Frontal cortex (tissue), 4 donors: ENCODE measurements around the gene AACS. TPM values are rescaled to one million over a fixed set of nuclear protein-coding genes. Genes with fewer than 3 reads are reported as not detected.

Experiments used
- DNase-seq, 2 donors: peaks; one replicate each; pipeline ENCODE4 v3.0.0; 2012; ENCODE audit warnings: low spot score in 2 of 2
- FAIRE-seq: peaks from 2 replicates; lab custom pipeline; 2012; peaks lifted over from hg19 to GRCh38; lab: Jason Lieb, UNC
- total RNA-seq: library from RNA; depleted of rRNA; stranded (reverse); fragments of >200 nt; gene quantifications from one replicate; pipeline ENCODE4 v1.2.3, GENCODE V29; 2014
- donor health status: control.
- donor health status: control.
- donor health status: control.

The AACS gene
- total RNA-seq, 1 donor from 2014 or later = 28.1 TPM

DNA sequence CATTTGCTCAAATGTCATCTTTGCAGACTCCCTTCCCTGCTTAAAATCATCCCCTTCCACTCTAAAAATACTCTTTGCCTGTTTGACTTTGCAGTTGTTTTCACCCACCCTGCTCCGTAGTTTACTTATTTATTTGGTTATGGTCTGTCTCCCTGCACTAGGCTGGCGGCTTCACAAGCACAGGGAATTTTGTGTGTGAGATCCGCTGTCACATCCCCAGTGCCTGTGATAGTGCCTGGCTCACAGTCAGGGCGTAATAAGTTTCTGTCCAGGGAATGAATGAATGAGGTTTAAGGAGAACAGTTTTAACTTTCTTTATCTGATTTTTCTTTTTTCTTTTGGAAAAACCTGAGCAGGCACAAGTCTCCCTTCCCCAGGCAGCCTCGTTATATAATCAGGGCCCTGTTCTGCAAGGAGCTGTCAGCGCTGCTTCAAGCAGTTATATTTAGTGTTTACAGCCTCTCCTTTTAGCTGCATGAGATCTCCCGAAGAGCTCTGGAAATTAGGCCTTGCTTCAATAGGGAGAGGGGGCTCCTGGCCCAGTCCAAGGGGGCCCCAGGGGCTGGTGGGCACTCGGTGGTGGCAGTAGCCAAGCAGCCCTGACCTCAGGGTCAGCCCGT, 107.1 kb downstream of the AACS start:
- DNase-seq = no peak

DNA sequence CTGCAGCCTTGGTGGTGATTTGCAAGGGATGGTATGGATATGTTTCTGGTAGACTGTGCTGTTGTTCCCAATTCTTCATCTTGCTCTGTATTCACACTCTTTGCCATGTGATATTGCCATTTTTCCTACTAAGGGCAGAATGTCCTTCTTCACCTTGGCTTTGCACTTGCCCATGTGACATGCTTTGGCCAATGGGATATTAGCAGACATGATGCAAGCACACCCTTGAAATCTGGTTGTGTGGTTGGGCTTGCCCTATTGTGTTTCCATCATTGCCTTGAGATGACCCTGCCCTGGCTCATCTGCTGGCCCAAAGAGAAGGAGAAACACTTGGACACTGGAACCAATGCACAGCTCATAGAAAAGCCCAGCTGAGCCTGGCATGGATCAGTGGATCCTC, 110.3 kb downstream of the AACS start:
- no peak for DNase-seq
- FAIRE-seq = no peak

More for the DNA sequence above, 107.1 kb downstream of the AACS start:
- FAIRE-seq = no peak

DNA sequence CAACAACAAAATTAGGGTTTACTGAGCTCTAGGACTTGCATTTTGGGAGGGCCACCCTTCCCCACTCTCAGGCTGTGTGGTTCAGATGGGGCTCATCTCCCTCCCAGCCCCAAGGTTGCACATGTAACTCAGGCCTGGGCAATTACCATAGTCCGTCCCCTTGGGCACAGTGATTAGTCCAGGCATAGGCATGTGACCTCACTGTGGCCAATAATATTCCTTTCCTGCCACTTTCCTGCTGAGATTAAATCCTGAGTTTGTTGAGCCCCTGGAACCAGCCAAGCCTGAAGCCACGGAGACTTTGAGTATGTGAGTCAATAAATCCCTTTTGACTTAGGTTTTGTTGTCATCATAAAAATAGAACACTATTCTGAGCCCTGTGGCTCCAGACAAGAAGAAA, 113.0 kb downstream of the AACS start:
- DNase-seq = no peak
- FAIRE-seq = no peak

DNA sequence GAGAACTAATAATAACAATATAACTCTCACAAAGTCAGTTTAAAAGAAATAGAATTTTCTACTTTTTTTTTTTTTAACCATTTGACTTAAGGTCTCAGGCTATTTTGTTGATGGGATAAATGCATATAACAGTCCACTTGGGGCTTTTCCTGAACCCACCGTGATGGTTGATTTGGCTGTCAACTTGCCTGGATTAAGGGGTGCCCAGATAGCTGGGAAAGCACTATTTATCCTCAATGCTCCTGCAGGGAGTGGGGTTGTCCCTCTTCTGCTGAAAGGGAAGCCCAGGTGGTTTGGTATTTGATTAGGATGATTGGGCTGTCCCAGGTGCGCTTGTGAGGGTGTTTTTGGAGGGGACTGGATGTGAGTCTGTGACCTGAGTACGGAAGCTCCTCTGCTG, 114.9 kb downstream of the AACS start:
- no peak for FAIRE-seq
- DNase-seq = no peak

DNA sequence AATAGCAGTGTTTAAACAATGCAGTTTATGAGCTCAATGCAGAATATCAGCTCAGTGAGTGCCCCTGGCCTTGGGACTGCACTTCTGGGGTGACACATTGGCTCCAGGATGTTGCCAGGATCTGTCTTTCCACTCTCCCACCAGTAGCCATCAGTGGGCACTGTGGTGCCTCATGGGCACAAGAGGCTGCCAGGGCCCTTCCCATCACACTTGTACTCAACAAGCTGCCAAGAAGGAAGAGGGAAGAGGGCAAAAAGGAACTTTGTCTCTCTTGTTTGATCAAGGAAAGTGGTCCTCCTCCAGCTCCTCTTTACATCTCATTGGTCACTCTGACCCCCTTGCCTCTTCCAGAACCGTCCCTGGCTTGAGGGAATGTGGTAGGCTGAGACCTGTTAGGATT, 115.9 kb downstream of the AACS start:
- DNase-seq (no peak), FAIRE-seq (no peak)

DNA sequence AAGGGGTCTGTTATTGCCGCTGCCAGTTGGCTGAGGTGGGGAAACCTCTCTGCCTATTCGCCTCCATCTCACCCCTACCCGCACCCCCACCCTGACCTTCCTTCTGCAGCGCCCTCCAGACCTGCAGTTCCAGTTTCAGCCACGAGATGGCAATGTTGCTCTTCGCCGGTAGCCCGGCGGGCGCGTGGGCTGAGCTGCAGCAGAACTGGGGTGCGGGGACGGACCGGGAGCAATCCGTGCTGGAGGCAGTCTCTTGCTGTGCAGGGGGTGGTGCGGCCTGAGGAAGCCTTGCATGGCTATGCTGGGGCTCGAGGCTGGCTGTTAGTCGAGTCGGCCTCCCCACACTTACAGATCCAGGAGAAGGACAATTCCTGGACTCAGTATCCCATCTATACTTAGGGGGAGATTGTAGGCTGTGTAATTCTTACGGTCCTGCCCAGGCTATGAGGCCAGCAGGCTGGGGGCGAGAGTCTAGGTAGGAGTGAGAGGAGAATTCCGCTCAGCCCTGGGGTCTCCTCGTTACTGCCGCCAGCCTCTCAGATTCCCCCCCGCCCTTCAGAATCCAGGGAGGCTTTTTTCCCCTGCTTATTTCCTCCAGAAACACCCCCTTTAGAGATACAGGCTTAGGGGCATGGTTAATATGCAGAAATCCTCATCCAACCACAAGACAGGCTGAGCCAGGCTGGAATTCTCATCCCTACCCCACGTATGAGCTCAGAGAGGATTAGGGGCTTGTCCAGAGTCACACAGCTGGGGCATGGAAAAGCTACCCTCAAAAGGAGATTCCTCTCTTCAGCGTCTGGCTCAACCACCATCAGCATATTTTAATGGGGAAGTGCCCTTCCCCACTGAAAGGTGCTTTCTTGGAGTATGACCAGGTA, 118.2 kb downstream of the AACS start:
- peak; percentile 78 to 82 for DNase-seq
- FAIRE-seq = no peak

DNA sequence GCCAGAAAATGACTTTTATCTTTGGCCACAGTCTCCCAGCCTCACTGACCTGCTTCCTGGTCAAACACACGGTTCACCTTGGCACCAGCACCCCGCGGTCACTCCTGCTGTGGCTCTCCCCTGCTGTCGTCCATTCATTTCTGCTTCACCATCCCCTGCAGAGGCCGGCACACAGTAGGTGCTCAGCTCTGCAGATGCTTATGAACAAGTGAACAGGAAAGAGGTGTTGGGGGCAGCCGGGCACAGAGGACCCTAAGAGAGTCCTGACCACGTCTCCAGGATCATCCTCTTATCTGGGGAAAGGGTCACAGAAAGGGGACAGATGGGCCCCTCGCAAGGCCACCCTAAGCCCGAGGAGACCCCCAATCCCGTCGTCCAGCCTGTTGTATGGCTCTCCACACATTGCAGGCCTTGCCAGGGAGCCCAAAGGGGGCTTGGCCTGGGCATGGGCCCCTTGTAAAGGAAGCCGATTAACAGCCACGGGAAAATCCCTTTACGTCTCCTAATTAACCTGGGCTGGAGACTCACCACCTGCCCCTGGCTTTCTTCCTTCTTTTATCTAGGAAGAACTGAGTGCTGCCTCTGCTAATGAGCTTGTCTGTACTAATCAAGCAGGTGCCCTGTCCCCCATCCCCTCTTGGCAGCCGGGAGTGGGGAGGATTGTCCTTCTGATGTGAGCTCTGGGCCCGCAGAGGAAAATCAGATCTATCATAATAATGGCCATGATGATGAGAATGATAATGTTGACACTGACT, 119.2 kb downstream of the AACS start:
- FAIRE-seq (no peak), DNase-seq (no peak)

DNA sequence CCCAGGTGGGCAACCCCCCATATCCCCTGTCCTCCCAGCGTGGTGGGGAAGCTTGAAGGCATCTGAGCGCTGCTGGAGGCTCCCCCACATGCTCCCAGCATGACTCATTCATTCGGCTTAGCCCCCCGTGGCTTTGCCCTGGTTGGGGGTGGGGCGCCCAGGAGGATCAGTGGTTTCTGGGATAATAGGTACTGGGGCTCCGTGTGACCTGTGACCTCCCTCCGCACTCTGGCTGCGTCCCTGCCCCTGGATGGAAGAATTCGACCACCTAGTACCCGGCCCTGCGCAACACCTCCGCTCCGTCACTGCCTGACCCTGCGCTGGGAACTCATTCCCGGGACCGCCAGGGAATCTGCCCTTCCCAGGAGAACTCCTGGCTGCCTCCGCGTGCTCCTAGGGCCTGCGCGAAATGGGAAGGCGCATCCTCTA, 120.1 kb downstream of the AACS start:
- DNase-seq = no peak
- FAIRE-seq = no peak

DNA sequence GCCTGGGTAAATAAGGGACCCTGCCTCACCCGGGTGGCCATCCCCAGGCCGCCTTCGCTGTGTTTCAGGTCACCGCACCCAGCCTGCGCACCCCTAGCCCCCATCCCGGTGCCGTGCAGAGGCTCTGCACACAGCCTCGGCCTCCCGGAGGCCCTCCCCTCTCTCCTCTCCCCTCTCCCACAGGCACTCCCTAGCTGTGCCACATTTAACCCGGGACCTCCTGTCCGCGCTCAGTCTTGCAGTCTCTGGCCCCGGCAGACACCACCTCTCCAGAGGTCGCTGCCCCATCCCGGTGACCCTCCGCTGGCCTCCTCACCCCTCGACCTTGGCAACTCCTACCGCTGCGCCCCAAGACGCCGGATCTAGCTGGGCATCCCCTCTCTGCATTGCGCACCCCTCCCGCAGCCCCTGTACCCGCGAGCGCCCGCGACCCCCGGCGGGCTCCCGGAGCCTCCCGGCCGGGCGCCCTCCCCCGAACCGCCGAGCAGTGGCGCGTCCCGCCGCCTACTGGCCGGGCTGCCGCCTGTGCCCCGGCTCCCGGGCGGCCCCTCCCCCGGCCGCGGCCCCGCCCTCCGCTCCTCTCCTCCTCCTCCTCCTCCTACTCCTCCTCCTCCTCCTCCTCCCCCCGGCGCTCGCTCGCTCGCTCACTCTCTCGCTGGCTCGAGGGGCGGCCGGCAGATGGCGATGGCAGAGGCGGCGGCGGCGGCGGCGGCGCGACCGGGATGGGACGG, 120.7 kb downstream of the AACS start, which contains the start of gene TMEM132B:
Gene TMEM132B, plus strand, starts transcription at position 647 of the 731 bp plus-strand sequence.
- FAIRE-seq (no peak), DNase-seq (peak; percentile 82 to 83)

DNA sequence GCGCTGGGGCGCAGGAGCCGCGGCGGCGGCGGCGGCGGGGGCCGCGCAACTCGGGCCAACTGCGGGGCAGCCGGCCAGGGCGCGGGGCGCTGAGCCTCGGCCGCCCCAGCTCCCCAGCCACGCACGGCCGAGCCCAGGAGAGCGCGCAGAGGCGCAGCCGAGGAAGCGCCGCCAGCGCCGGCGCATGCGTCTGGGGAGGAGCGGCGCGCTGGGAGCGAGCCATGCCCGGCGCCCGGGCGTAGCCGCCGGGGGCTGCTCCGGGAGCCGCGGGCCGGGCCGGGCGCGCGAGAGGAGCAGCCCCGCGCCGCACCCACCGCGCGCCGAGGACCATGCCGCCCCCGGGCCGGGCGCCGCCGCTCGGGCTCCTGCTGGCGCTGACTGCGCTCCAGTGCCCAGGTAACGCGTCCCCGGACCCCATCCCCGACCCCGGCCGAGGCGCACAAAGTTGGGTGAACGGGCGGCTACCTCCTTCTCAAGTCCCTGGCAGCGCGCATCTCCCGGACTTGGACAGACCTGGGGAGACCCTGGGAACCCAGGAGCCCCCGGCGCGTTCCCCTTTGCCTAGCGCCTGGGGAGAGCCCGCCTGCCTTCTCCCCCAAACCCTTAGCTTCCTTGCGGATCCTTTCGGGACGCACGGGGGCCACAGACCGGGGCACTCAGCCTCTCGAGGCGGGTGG, 121.4 kb downstream of the AACS start:
- DNase-seq = peak in 1 of 2 donors; percentile 54
- FAIRE-seq = no peak

DNA sequence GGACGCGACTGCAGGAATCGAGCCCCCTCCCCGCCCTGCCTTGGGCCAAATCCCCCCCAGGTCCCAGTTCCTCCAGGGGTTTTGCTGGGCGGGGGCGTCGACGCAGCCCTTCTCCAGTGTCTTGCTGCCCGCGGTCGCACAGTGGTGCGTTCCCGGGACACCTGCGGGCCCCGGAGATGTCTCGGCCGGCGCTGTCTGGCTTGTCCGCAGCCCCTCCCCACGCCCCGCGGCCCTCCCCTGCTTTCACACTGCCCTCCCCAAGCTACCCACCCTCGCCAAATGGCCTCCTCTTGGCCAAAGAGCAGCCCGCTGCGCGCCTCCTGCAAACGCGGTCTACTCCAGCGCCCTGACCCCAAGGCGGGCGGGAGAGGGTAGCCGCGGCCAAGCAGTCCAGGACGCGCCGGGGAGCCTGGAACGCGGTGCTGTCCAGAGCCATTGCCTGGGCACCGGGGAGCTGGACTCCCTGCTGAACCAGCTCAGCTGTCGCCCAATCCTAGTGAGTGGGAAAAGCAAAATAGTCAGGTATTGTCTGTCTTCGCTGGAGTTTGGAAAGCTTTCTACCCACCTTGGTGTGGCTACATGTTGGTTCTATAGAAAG, 122.0 kb downstream of the AACS start:
- DNase-seq = no peak
- FAIRE-seq = no peak

DNA sequence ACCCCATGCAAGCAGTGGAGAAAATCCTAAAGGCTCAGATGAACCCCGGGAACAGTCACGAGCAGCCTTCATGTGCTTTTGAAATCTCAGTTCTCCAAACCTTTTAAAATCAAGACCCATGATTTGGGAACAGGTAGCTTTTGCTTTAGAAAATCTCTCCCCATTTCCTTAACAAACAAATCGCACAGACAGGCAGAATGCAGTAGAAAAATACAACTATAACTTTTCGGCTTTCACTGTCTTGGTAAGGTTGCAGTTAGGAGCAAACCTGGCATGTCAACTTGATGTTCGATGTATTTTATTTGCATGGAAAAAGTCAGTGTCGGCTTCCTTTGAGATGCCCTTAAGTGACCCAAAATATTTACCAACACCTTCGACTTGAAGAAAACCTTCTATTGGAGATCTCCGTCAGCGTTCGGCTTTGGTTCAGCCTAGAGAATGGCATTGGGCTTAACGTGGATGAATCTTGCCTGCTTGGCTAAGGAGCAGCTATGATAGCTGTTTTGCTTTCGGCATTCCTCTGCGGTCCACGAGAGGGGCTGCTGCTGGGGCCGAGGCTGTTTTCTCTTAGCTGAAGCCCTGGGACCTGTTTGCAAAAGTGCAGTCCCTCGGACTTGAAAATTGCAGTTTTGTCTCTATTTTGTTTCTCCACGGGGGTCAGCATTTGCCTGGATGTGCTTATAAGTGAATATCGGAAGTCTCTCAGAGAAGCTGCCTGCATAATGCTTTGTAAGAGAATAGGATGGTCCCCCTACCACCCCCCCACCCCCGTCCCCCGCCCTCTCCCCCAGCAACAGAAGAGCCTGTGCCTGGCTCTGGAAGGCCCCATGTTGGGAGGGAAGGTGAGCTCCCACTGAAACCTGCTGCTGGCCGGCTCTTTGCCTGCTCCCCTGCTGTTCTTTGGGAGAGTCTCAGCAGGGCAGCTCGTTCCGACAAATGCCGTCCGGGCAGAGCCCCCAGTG, 122.8 kb downstream of the AACS start:
- no peak for DNase-seq
- no peak for FAIRE-seq

DNA sequence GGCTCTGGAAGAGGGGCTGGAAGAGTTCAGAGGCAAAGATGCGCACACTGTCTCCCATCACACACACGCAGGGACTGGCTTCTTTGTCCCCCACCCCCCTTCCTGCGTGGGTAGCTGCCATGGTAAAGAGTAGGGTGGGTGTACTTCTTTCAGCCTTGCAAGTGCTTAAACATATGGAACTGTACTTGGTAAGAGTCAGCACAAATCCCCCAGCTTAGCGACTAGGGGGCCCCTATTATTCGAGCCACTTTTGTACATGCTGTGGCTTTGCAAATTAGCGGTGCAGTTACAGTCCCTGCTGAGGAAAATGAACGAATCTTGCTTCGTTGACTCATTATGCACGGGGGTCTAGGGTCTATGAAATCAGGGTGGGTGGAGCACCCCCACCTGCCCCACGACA, 123.8 kb downstream of the AACS start:
- no peak for DNase-seq
- no peak for FAIRE-seq

DNA sequence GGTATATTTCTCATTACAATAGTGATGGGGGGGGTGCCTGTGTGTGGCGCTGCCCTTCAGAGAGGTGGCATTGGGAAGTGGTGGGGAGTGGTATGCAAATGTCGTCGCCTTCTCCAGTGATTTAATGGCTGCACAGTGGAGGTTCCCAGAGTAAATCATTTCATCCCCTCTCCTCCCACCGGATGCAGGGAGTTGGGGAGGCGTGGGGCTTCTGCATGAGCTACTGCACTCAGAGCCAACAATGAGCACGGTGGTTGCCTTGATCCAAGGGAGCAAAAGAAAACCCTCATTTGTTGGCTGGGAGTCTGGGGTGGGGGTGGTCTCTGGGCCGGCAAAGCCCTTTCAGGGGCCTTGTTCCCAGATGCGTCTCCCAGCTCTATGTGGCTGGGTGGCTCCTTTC, 124.3 kb downstream of the AACS start:
- no peak for FAIRE-seq
- DNase-seq = no peak

DNA sequence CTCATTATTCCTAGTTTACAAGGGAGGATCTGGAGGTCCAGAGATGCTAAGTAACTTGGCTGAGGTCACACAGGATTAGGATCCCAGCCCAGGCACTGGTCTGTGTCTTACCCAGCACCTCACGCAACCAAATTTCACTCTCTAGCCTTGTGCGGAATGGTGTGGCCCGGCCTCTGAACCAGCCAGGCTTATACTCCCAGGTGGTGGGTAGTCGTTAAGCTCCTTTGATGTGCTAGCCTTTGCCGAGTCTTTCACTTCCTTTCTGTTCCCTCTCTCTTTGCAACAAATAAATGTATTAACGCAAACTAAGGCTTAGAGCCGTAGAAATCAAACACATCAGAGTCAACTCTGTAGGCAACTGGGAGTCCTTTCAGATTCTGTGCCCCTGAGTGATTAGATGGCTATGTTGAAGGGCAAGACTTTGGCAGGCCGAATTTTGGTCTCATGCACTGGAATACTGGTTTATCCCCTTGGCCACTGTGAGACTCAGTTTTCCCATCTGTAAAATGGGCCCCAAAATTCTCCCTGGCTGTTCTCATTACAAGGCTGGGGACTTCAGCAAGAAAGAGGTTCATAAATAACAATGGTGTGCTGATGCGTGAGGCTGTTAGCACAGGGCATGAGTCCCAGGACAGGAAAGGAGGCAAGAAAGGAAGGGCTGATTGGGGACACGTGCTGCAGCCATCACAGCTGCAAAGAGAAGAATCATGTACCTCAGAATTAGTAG, 126.3 kb downstream of the AACS start:
- FAIRE-seq = no peak

DNA sequence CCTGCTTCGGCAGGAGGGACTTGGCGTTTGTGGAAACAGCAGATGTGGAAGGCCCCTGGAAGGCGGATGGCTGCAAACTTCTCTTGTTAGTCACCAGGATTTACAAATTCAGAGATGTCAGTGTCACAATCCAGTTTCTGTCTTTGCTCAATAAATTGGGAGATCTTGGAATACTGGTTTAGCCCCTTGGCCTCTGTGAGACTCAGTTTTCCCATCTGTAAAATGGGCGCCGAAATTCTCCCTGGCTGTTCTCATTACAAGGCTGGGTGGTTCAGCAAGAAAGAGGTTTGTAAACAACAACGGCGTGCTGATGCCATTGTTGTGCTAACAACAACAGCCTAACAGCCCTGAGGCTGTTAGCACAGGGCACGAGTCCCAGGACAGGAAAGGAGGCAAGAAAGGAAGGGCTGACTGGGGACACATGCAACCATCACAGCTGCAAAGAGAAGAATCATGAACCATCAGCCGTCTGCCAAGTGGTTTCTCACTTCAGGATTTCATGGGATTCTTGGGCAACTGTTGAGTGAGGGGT, 127.5 kb downstream of the AACS start:
- no peak for FAIRE-seq
- no peak for DNase-seq

More for the DNA sequence above, 126.3 kb downstream of the AACS start:
- DNase-seq = no peak
